NK-92 treated with Interleukin-12 subunit alpha and Interleukin-12 subunit beta, amount 100 ng/mL, for 24 hours (cell line): Measurements from ENCODE around the gene EGFR.

Experiments used
- DNase-seq: peaks from one replicate; lab custom pipeline; 2025; lab: John Stamatoyannopoulos, UW

The EGFR gene

DNA sequence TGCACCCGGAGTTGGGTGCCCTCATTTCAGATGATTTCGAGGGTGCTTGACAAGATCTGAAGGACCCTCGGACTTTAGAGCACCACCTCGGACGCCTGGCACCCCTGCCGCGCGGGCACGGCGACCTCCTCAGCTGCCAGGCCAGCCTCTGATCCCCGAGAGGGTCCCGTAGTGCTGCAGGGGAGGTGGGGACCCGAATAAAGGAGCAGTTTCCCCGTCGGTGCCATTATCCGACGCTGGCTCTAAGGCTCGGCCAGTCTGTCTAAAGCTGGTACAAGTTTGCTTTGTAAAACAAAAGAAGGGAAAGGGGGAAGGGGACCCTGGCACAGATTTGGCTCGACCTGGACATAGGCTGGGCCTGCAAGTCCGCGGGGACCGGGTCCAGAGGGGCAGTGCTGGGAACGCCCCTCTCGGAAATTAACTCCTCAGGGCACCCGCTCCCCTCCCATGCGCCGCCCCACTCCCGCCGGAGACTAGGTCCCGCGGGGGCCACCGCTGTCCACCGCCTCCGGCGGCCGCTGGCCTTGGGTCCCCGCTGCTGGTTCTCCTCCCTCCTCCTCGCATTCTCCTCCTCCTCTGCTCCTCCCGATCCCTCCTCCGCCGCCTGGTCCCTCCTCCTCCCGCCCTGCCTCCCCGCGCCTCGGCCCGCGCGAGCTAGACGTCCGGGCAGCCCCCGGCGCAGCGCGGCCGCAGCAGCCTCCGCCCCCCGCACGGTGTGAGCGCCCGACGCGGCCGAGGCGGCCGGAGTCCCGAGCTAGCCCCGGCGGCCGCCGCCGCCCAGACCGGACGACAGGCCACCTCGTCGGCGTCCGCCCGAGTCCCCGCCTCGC is at the start of gene EGFR:
EGFR (plus strand) TSS at position 657 of the 830 bp plus-strand sequence. CDS start 261 bp downstream, outside the sequence.
- DNase-seq, result no peak

GRCh38 chr7:54969208-54969967 is 49.4 kb upstream of the EGFR start:
- no peak for DNase-seq

DNA sequence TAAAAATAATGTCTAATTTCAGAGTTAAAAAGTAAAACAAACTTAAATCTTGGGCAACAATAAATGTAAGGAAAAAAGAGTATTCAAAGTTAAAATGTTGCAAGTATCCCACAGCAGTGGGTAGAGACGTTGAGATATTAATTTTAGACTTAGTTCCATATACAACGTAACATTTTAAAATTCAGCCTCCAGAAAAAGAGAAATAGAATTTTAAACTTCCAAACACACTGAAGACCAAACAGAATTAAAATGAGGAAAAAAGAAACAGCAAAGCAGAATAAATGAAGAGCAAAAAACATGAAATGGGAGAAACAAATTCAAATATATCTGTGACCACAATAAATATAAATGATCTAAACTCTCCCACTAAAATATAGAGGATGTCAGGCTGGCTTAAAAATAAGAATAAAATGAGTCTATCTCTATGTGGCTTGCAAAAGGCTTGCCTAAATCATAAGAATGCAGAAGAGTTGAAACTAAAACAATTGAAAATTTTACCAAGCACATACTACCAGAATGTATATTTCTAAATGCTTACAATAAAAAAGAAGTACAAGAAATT is 46.0 kb upstream of the EGFR start:
- no peak for DNase-seq

GRCh38 chr7:54978364-54979116 is 40.3 kb upstream of the EGFR start:
- DNase-seq, result no peak

GRCh38 chr7:54980521-54980920 is 38.3 kb upstream of the EGFR start:
- no peak for DNase-seq

GRCh38 chr7:54981913-54982312 is 36.9 kb upstream of the EGFR start:
- DNase-seq, result no peak

DNA sequence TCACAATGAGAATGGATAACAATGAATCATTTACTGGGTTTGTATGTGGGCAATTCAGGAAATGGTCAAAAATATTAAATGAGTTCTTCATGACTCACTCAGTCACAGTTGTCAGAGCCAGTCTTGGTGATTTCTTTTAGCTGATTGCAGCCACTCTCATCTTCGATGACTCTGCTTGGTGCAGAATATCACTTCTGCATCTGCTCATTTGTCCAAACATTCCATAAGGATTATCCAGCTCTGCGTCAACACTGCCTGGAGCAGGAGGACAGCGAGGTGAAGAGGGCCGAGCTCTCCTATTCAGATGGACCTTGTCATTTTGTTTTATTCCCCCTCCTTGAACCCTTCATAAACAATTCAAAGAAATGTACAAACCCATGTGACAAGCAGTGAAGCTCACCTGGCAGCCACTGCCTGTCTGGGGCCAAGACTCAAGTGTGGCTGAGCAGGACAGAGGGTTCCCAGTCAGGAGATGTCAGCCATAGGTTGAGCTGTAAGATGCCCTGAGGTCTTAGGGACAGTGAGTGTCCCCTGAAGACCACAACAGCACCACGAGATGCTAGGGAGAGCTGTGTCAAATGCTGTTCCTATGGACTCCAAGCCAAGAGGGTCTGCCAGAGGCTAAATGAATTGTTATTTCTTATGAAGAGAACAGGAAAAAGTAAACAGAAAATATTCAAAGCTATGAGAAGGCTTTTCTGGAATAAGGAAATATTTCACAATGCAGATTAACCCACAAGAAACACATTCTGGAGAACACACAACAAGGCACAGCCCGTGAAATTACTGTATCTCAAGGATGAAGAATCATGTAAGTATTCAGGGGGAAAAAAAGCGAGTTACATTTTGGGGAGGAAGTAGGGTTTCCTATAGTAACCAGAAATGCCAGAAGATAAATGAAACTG is 33.1 kb upstream of the EGFR start:
- DNase-seq, result no peak

- no peak for DNase-seq
Measured at GRCh38 chr7:54986716-54987115, 32.1 kb upstream of the EGFR start.

DNA sequence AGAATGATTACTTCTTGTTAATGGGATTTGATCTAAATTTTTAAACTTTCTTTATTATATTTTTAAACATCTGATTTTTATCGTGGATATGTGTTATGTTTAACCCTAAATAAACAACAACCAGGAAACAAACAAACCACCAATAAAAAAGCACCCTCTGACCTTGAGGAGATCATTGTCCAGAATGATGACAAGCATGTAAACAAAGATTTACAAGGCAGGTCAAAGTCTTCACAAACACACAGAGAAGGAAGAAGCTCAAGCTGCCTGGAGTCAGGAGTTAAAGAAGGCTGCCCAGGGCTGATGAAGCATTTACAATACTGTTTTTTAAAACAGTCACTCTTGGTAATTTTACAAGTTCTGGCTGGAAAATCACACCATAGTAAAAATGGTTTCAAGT is 31.0 kb upstream of the EGFR start:
- DNase-seq, result no peak

- DNase-seq, result no peak
Measured at GRCh38 chr7:54988516-54988915, 30.3 kb upstream of the EGFR start.

- no peak for DNase-seq
Measured at GRCh38 chr7:54989453-54990225, 29.2 kb upstream of the EGFR start.

- DNase-seq, result no peak
Measured at GRCh38 chr7:54991341-54991740, 27.5 kb upstream of the EGFR start.

DNA sequence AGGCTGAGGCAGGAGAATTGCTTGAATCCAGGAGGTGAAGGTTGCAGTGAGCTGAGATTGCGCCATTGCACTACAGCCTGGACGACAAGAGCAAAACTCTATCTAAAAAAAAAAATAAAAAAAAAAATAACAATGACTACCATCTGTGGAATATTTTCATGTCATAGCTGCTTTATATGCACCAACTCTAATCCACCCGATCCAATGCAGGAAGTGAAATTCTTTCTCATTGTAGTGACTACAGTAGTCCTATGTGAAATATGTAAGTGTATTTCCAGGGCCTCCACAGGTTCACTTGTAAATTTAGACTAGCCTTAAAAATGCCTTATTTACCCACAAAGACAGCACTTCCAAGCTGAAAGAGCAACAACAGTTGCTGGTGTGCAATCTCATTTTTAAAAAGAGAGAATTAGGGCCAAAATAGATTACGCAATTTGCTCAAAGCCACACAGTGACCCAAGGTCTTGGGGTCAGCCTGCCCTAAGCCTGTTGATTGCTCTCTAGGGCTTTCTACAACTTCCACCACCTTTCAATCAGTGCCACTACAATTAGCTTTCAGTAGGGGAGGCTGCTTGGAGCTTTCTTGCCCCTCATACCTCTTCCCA is 25.8 kb upstream of the EGFR start:
- no peak for DNase-seq

DNA sequence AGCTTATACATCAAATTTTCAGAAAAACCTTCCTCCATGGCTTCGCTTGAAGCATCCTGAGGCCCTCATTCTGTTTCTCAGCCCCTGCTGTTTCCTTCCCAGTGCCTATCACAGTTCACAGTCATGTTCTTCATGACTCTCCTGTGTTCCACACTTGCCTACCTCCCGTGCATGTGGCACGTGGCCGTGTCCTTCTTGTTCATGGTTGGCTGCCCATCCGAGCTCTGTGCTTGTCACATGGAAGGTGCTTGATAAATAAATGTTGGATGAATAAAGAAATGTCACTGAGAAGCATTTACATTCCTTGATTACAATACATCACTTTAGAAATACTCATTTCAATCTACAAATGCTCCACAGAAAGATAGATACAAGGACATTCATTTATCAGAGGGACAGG is 23.7 kb upstream of the EGFR start:
- DNase-seq, result no peak

- DNase-seq, result no peak
Measured at GRCh38 chr7:54995610-54996363, 23.0 kb upstream of the EGFR start.

- DNase-seq, result no peak
Measured at GRCh38 chr7:54996391-54996790, 22.4 kb upstream of the EGFR start.

GRCh38 chr7:55004579-55004978 is 14.2 kb upstream of the EGFR start:
- DNase-seq, result no peak

GRCh38 chr7:55005241-55005851 is 13.5 kb upstream of the EGFR start:
- DNase-seq, result no peak

DNA sequence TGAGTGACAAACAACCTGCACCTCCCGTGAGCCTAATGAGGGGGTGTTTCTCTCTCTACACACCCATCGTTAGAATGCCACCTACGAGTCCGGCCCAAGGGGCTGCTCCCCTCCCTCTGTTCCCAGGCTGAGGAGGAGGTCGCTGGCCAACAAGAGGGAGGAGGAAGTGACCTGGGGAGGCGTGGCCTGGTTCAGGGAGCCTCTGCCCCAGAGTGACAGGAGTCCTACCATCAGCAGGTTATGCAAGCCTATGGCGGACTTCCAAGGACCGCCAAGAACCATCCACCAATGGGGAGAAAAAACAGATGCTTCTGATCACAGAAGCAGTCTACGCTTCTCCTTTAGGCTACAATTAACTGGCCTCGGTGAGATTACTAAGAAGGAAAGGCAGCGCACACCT is 12.3 kb upstream of the EGFR start:
- DNase-seq, result no peak
